VCaP (cell line): ENCODE measurements around the gene GPR137B.
"Not testable (repeated sequence)": the region's sequence is repeated elsewhere in the genome, so short reads cannot be mapped to it uniquely, and the experiment has no call there.

Experiments
- H3K27ac ChIP-seq: fragments of 450-650 bp; 2 replicates; pipeline ENCODE4 v1.5.1; 2017
- CTCF ChIP-seq: fragments of 450-650 bp; conservative IDR thresholded peaks from 2 replicates; pipeline ENCODE4 v1.5.1; 2017; ENCODE audit warnings: mild to moderate bottlenecking, moderate library complexity

GPR137B gene

GRCh38 chr1:236155399-236155767 lies 13.0 kb downstream of the GPR137B start:
- H3K27ac ChIP-seq, result no peak overlapping the region
- TF ChIP-seq CTCF, result no peak

- H3K27ac ChIP-seq, result no peak overlapping the region
- TF ChIP-seq CTCF, result no peak
Measured at GRCh38 chr1:236155841-236156503, 13.6 kb downstream of the GPR137B start.

GRCh38 chr1:236156512-236157208 lies 14.3 kb downstream of the GPR137B start:
- no peak for TF ChIP-seq CTCF
- H3K27ac ChIP-seq, result no peak overlapping the region

GRCh38 chr1:236158072-236158471 lies 15.7 kb downstream of the GPR137B start:
- H3K27ac ChIP-seq, result not testable (repeated sequence)

GRCh38 chr1:236158719-236159118 lies 16.4 kb downstream of the GPR137B start:
- no peak for TF ChIP-seq CTCF
- H3K27ac ChIP-seq, result no peak overlapping the region

- TF ChIP-seq CTCF, result no peak
- no peak overlapping the region for H3K27ac ChIP-seq
Measured at GRCh38 chr1:236159704-236160539, 17.6 kb downstream of the GPR137B start.

- TF ChIP-seq CTCF, result no peak
- H3K27ac ChIP-seq, result no peak overlapping the region
Measured at GRCh38 chr1:236160540-236161127, 18.3 kb downstream of the GPR137B start.
